ENCODE results near the gene STRAP. TPM values are rescaled to one million over a fixed set of nuclear protein-coding genes. Genes with fewer than 3 reads are reported as not detected.

Gene STRAP
- total and polyA plus RNA-seq, 2 of the 13 experiments (the other 11 are each of a cell fraction or from before 2014, with no cell fraction given): 66.9 to 118 TPM

DNA sequence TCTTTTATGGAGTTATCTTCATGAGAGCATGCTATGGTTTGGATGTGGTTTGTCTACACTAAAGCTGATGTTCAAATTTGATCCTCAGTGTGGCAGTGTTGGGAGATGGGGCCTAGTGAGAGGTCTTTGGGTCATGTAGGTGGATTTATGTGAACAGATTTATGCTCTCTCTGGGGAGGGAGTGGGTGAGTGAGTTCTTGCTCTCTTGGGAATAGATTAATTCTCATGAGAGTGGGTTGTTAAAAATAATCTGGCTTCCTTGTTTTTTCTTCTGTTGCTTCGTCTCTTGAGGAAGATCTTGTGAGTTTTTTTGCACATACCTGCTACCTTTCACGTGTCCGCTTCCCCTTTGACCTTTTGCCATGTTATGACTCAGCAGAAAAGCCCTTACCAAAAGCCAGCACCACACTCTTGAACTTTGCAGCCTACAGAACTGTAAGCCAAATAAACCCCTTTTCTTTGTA lies 49.4 kb downstream of the STRAP start (continued):
- TF ChIP-seq, protein P1, sequence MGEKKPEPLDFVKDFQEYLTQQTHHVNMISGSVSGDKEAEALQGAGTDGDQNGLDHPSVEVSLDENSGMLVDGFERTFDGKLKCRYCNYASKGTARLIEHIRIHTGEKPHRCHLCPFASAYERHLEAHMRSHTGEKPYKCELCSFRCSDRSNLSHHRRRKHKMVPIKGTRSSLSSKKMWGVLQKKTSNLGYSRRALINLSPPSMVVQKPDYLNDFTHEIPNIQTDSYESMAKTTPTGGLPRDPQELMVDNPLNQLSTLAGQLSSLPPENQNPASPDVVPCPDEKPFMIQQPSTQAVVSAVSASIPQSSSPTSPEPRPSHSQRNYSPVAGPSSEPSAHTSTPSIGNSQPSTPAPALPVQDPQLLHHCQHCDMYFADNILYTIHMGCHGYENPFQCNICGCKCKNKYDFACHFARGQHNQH (CRISPR knock-in tag; IDR thresholded peaks at IDR 0.05): no peak
- no peak for TF ChIP-seq CENPT (CRISPR knock-in tag; IDR thresholded peaks at IDR 0.05; ENCODE audit: low read depth)
- peak; percentile 79 for TF ChIP-seq NR2F2 (IDR thresholded peaks at IDR 0.05; ENCODE audit: borderline replicate concordance, low read depth)
- TF ChIP-seq EHMT2 (IDR thresholded peaks at IDR 0.05; ENCODE audit: borderline replicate concordance, low read depth, low read length): no peak
- TF ChIP-seq, protein P2, sequence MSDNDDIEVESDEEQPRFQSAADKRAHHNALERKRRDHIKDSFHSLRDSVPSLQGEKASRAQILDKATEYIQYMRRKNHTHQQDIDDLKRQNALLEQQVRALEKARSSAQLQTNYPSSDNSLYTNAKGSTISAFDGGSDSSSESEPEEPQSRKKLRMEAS (IDR thresholded peaks at IDR 0.05): peak; percentile 56; the same call in 1 of the 2 replicates
- TF ChIP-seq TCF12 (IDR thresholded peaks at IDR 0.05): no peak
- no peak for TF ChIP-seq TCF12 (CRISPR knock-in tag; IDR thresholded peaks at IDR 0.05)
- no peak for TF ChIP-seq IRX3 (CRISPR knock-in tag; IDR thresholded peaks at IDR 0.05; ENCODE audit: borderline replicate concordance, low read depth)
- peak; percentile 93; the same call in 1 of the 2 replicates for TF ChIP-seq ZNF766 (CRISPR knock-in tag; IDR thresholded peaks at IDR 0.05; ENCODE audit: borderline replicate concordance)
- TF ChIP-seq ELF3 (CRISPR knock-in tag; IDR thresholded peaks at IDR 0.05): no peak
- no peak for TF ChIP-seq ZFY (CRISPR knock-in tag; IDR thresholded peaks at IDR 0.05)

DNA sequence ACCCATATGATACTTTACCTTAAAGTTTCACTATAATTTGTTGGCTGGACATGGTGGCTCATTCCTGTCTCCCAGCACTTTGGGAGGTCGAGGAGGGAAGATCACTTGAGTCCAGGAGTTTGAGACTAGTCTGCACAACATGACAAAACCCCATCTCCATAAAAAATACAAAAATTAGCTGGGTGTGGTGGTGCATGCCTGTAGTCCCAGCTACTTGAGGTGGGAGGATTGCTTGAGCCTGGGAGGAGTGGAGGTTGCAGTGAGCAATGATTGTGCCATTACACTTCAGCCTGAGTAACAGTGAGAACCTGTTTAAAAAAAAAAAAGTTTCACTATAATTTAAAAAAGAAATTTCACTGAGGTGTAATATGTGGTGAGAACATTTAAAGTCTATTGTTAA lies 50.1 kb downstream of the STRAP start:
- CTCF ChIA-PET (ENCODE audit: low intra/inter-chr PET ratio, low total read pairs): no interaction called here
- H3K36me3 ChIP-seq (replicated peaks in 1 of 2; ENCODE audit: control insufficient read depth in 1 of 2, insufficient read depth in 2 of 2, low read length in 2 of 2): no peaks in the 10 kb centered on the region; a peak in 1 of 5 replicates
- no peak for TF ChIP-seq POGZ (CRISPR knock-in tag; IDR thresholded peaks at IDR 0.05)
- TF ChIP-seq RBM22 (optimal IDR thresholded peaks at IDR 0.05; ENCODE audit: low read length): no peak
- TF ChIP-seq ZFP36L2 (CRISPR knock-in tag; IDR thresholded peaks at IDR 0.05): no peak
- no peak for TF ChIP-seq ZNF629 (CRISPR knock-in tag; conservative IDR thresholded peaks at IDR 0.05)
- TF ChIP-seq JARID2 (CRISPR knock-in tag; IDR thresholded peaks at IDR 0.05; ENCODE audit: insufficient replicate concordance): no peak
- no peaks in the 10 kb centered on the region for H4K20me1 ChIP-seq (ENCODE audit: insufficient read depth, low read length)
- no peaks in the 10 kb centered on the region for H3K79me2 ChIP-seq (ENCODE audit: insufficient read depth, low read length)
- in situ Hi-C loops (cut with HindIII; ENCODE audit: extremely low pct_ligation_motif_present, low pct_unique_long_range_greater_than_20kb): no loop called here
- intact Hi-C loops (cut with micrococcal nuclease; ENCODE audit: unreplicated experiment): no loop called here
- ATAC-seq (no peak), FAIRE-seq (no peak), DNase-seq (ENCODE audit: low spot score) (no peak)
- 94% methylated on average over 1 of the region's 1 CpG for WGBS (ENCODE audit: low lambda C conversion rate)
- no peak overlapping the region for H3K4me3 ChIP-seq (replicated peaks in 1 of 3; ENCODE audit: insufficient read depth in 1 of 3, low read depth in 2 of 3, low read length in 3 of 3)
- H3K27ac ChIP-seq (ENCODE audit: extremely low read length, insufficient read depth, low read length): peak overlapping the region; percentile 17
- POLR2A ChIA-PET: no interaction called here
- no peaks in the 10 kb centered on the region for H3K27me3 ChIP-seq (ENCODE audit: control insufficient read depth in 1 of 2, insufficient read depth in 2 of 2, low read length in 2 of 2)
- H3K9ac ChIP-seq (ENCODE audit: insufficient read depth, low read depth, low read length): no peak overlapping the region
- H3K9me3 ChIP-seq (ENCODE audit: low read length): no peaks in the 10 kb centered on the region
- H3K4me2 ChIP-seq (ENCODE audit: low read depth, low read length): no peak overlapping the region
- peaks cover 14% of the 10 kb centered on the region for H3K4me1 ChIP-seq (ENCODE audit: insufficient read depth, low read length)
- BruUV-seq (replicated peaks): no TSS peak
- H2AFZ ChIP-seq (ENCODE audit: low read length): no peak overlapping the region

All from HepG2 (cell line).